ENCODE results near the gene SLC35A1.

GRCh38 chr6:87529221-87529620 lies 56.4 kb downstream of the SLC35A1 start:
- TF ChIP-seq CTCF (IDR thresholded peaks at IDR 0.05) (no peak), POLR2AphosphoS5 (IDR thresholded peaks at IDR 0.05) (no peak), POLR2A (IDR thresholded peaks at IDR 0.05) (no peak)
